ENCODE measurements around the gene MAD1L1.
"Not testable (repeated sequence)": the region's sequence is repeated elsewhere in the genome, so short reads cannot be mapped to it uniquely, and the experiment has no call there.

Gene MAD1L1

GRCh38 chr7:1817061-1817712, 415.6 kb downstream of the MAD1L1 start:
- no peak for DNase-seq

- DNase-seq = not testable (repeated sequence)
Observed at GRCh38 chr7:1816451-1816850, 416.3 kb downstream of the MAD1L1 start.

- not testable (repeated sequence) for DNase-seq
Observed at GRCh38 chr7:1815551-1816281, 417.0 kb downstream of the MAD1L1 start.

- no peak for DNase-seq
Observed at GRCh38 chr7:1815051-1815481, 417.7 kb downstream of the MAD1L1 start.

- DNase-seq = no peak
Observed at GRCh38 chr7:1814089-1814811, 418.5 kb downstream of the MAD1L1 start.

- no peak for DNase-seq
Observed at GRCh38 chr7:1813394-1814088, 419.2 kb downstream of the MAD1L1 start.

GRCh38 chr7:1812509-1813393, 420.0 kb downstream of the MAD1L1 start:
- no peak for DNase-seq

GRCh38 chr7:1811850-1812508, 420.8 kb downstream of the MAD1L1 start:
- no peak for DNase-seq

GRCh38 chr7:1810961-1811849, 421.5 kb downstream of the MAD1L1 start:
- DNase-seq = no peak

GRCh38 chr7:1810521-1810920, 422.2 kb downstream of the MAD1L1 start:
- DNase-seq = no peak

GRCh38 chr7:1809601-1810258, 423.0 kb downstream of the MAD1L1 start:
- no peak for DNase-seq

- no peak for DNase-seq
Observed at GRCh38 chr7:1809070-1809469, 423.7 kb downstream of the MAD1L1 start.

- no peak for DNase-seq
Observed at GRCh38 chr7:1807821-1808600, 424.7 kb downstream of the MAD1L1 start.

- DNase-seq = no peak
Observed at GRCh38 chr7:1806354-1806753, 426.4 kb downstream of the MAD1L1 start.

- DNase-seq = no peak
Observed at GRCh38 chr7:1804310-1804709, 428.4 kb downstream of the MAD1L1 start.

GRCh38 chr7:1802899-1803298, 429.8 kb downstream of the MAD1L1 start:
- no peak for DNase-seq

GRCh38 chr7:1800902-1801301, 431.8 kb downstream of the MAD1L1 start:
- DNase-seq = no peak

- no peak for DNase-seq
Observed at GRCh38 chr7:1798191-1798590, 434.6 kb downstream of the MAD1L1 start.

- DNase-seq = no peak
Observed at GRCh38 chr7:1794888-1795542, 437.7 kb downstream of the MAD1L1 start.
